Panc1 (cell line): ENCODE measurements around the gene CSPG5. TPM values are rescaled to one million over a fixed set of nuclear protein-coding genes. Genes with fewer than 3 reads are reported as not detected.

ENCODE experiments used
- ATAC-seq: fragments of 200-7000 bp; cut with Tn5 transposase; 2 replicates; pipeline ENCODE4 v1.9.1; 2020; ENCODE audit warnings: mild to moderate bottlenecking, moderate library complexity
- BruUV-seq: library from RNA; stranded (reverse); fragments of 400-500 nt; replicated peaks from 2 replicates; lab custom pipeline; 2021; lab: Mats Ljungman, UMichigan
- CTCF ChIA-PET: fragments of 300-600 bp; sonication (Branson Sonifier 250); formaldehyde crosslinking; loops from one replicate; lab custom pipeline; 2022; ENCODE audit warnings: antibody characterized with exemption; lab: Charles Lee
- POLR2A ChIA-PET: fragments of 300-600 bp; sonication (Branson Sonifier 250); formaldehyde crosslinking; loops from one replicate; lab custom pipeline; 2022; ENCODE audit warnings: antibody characterized with exemption; lab: Charles Lee
- DNase-seq: peaks from one replicate; pipeline ENCODE4 v3.0.0-alpha.2; 2010; ENCODE audit warnings: low read depth, low spot score
- H3K27ac ChIP-seq: 2 replicates; pipeline ENCODE4 v1.5.1; 2011; ENCODE audit warnings: mild to moderate bottlenecking, low read length, inconsistent platforms
- H3K27me3 ChIP-seq: fragments of 200-500 bp; sonication (Bioruptor generic); 2 replicates; pipeline ENCODE4 v1.6.0; 2014; ENCODE audit warnings: low read length, inconsistent platforms; ENCODE audit not compliant: control insufficient read depth, insufficient read depth
- H3K36me3 ChIP-seq: fragments of 200-500 bp; sonication (Bioruptor generic); 2 replicates; pipeline ENCODE4 v1.5.1; 2014; ENCODE audit warnings: inconsistent platforms, mild to moderate bottlenecking, low read length, moderate library complexity; ENCODE audit not compliant: control insufficient read depth, insufficient read depth
- H3K4me1 ChIP-seq: 2 replicates; pipeline ENCODE4 v1.5.1; 2011; ENCODE audit warnings: inconsistent platforms, mild to moderate bottlenecking, low read length, moderate library complexity; ENCODE audit not compliant: control insufficient read depth, insufficient read depth
- H3K4me3 ChIP-seq, 2 experiments: 2 replicates each; pipeline ENCODE4 v1.5.1; 2011 to 2012; ENCODE audit warnings: low read depth in 2 of 2, low read length in 2 of 2, mild to moderate bottlenecking in 2 of 2, inconsistent platforms in 1 of 2, moderate library complexity in 1 of 2
- H3K9me3 ChIP-seq: fragments of 200-500 bp; sonication (Bioruptor generic); 2 replicates; pipeline ENCODE4 v1.5.1; 2014; ENCODE audit warnings: low read depth, mild to moderate bottlenecking, inconsistent platforms, low read length, moderate library complexity; ENCODE audit not compliant: control insufficient read depth, insufficient read depth
- CTCF ChIP-seq: fragments of 450-650 bp; IDR thresholded peaks from 2 replicates; pipeline ENCODE4 v1.5.1; 2017; ENCODE audit warnings: mild to moderate bottlenecking
- POLR2AphosphoS5 ChIP-seq: IDR thresholded peaks from 2 replicates; pipeline ENCODE4 v1.6.1; 2012; ENCODE audit warnings: mild to moderate bottlenecking, low read depth, low read length, moderate library complexity
- SIN3A ChIP-seq: IDR thresholded peaks from 2 replicates; pipeline ENCODE4 v1.6.1; 2012; ENCODE audit warnings: low read depth, mild to moderate bottlenecking, low read length, moderate library complexity, borderline replicate concordance; ENCODE audit not compliant: insufficient read depth
- TCF7L2 ChIP-seq: IDR thresholded peaks from 2 replicates; pipeline ENCODE4 v1.6.1; 2011; ENCODE audit warnings: mild to moderate bottlenecking, low read depth, low read length, inconsistent platforms
- in situ Hi-C: cut with HindIII; loops from 2 replicates; pipeline ENCODE4 v1.10.0; 2016; ENCODE audit warnings: low sequenced_read_pairs, low pct_unique_long_range_greater_than_20kb
- intact Hi-C: fragments of 100-400 bp; cut with micrococcal nuclease; formaldehyde crosslinking; loops from one replicate; pipeline ENCODE4 v1.10.0; 2022; ENCODE audit not compliant: unreplicated experiment
- total RNA-seq: library from RNA; stranded (reverse); gene quantifications from one replicate; pipeline ENCODE4 v1.2.1, GENCODE V29; 2021; ENCODE audit not compliant: unreplicated experiment
- TF ChIP-seq, protein P1 (sequence below), 2 experiments: IDR thresholded peaks; 2 replicates each; pipeline ENCODE4 v1.6.1; 2011 to 2012; ENCODE audit warnings: low read depth in 2 of 2, control low read depth in 1 of 2, low read length in 1 of 2, mild to moderate bottlenecking in 1 of 2, moderate library complexity in 1 of 2; ENCODE audit not compliant: insufficient read depth in 1 of 2

Gene CSPG5
- total RNA-seq, 1 experiment from 2014 or later, result 3.2 TPM

GRCh38 chr3:47612879-47613278, 34.2 kb upstream of the CSPG5 start:
- intact Hi-C loops, result no loop called here
- no peak for DNase-seq
- no peaks in the 10 kb centered on the region; the same call in 1 of the 2 replicates for H3K4me1 ChIP-seq
- no peak overlapping the region for H3K27ac ChIP-seq
- POLR2A ChIA-PET, result no interaction called here
- BruUV-seq, result no TSS peak
- CTCF ChIA-PET, result no interaction called here
- no peak for ATAC-seq
- TF ChIP-seq, protein P1, sequence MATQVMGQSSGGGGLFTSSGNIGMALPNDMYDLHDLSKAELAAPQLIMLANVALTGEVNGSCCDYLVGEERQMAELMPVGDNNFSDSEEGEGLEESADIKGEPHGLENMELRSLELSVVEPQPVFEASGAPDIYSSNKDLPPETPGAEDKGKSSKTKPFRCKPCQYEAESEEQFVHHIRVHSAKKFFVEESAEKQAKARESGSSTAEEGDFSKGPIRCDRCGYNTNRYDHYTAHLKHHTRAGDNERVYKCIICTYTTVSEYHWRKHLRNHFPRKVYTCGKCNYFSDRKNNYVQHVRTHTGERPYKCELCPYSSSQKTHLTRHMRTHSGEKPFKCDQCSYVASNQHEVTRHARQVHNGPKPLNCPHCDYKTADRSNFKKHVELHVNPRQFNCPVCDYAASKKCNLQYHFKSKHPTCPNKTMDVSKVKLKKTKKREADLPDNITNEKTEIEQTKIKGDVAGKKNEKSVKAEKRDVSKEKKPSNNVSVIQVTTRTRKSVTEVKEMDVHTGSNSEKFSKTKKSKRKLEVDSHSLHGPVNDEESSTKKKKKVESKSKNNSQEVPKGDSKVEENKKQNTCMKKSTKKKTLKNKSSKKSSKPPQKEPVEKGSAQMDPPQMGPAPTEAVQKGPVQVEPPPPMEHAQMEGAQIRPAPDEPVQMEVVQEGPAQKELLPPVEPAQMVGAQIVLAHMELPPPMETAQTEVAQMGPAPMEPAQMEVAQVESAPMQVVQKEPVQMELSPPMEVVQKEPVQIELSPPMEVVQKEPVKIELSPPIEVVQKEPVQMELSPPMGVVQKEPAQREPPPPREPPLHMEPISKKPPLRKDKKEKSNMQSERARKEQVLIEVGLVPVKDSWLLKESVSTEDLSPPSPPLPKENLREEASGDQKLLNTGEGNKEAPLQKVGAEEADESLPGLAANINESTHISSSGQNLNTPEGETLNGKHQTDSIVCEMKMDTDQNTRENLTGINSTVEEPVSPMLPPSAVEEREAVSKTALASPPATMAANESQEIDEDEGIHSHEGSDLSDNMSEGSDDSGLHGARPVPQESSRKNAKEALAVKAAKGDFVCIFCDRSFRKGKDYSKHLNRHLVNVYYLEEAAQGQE (IDR thresholded peaks at IDR 0.05; ENCODE audit: insufficient read depth in 1 of 2, low read depth in 2 of 2, low read length in 1 of 2), result no peak
- TF ChIP-seq CTCF (no peak), SIN3A (no peak), TCF7L2 (no peak), POLR2AphosphoS5 (no peak)
- no peaks in the 10 kb centered on the region for H3K27me3 ChIP-seq
- H3K4me3 ChIP-seq, result no peak overlapping the region
- in situ Hi-C loops, result no loop called here
- no peaks in the 10 kb centered on the region for H3K9me3 ChIP-seq
- peaks cover 9% of the 10 kb centered on the region; the same call in 1 of the 2 replicates for H3K36me3 ChIP-seq

GRCh38 chr3:47612178-47612577, 33.5 kb upstream of the CSPG5 start:
- ATAC-seq, result no peak
- no peaks in the 10 kb centered on the region for H3K9me3 ChIP-seq
- no peak overlapping the region for H3K27ac ChIP-seq
- in situ Hi-C loops (no loop called here), intact Hi-C loops (no loop called here)
- POLR2A ChIA-PET, result no interaction called here
- no TSS peak for BruUV-seq
- H3K4me1 ChIP-seq, result no peaks in the 10 kb centered on the region; the same call in 1 of the 2 replicates
- H3K4me3 ChIP-seq, result no peak overlapping the region
- no peak for DNase-seq
- H3K36me3 ChIP-seq, result peaks cover 6% of the 10 kb centered on the region; the same call in 1 of the 2 replicates
- TF ChIP-seq CTCF, result no peak
- TF ChIP-seq, protein P1 (IDR thresholded peaks at IDR 0.05; ENCODE audit: insufficient read depth in 1 of 2, low read depth in 2 of 2, low read length in 1 of 2), result no peak
- no peak for TF ChIP-seq SIN3A
- TF ChIP-seq TCF7L2, result no peak
- no peak for TF ChIP-seq POLR2AphosphoS5
- no peaks in the 10 kb centered on the region for H3K27me3 ChIP-seq
- CTCF ChIA-PET, result no interaction called here
